NOMO-1 treated with dmso at 0.1 percent for 144 hours (cell line): ENCODE measurements around the gene KIF19.

ENCODE experiments used
- DNase-seq: peaks from one replicate; lab custom pipeline; 2025; ENCODE audit not compliant: unreplicated experiment; lab: John Stamatoyannopoulos, UW

KIF19 gene

DNA sequence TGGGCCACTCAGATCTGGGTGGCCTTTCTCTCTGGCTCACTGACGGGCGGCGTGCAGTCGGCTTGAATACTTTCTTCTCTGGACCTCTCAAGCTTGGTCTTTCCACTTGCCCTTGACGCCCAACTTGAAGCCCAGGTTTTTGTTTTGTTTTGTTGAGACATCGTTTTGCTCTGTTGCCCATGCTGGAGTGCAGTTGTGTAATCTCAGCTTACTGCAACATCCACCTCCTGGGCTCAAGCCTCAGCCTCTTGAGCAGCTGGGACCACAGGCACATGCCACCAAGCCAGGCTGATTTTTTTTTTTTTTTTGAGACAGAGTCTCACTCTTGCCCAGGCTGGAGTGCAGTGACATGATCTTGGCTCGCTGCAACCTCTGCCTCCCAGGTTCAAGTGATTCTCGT is 22.7 kb upstream of the KIF19 start:
- DNase-seq: peak; percentile 45

DNA sequence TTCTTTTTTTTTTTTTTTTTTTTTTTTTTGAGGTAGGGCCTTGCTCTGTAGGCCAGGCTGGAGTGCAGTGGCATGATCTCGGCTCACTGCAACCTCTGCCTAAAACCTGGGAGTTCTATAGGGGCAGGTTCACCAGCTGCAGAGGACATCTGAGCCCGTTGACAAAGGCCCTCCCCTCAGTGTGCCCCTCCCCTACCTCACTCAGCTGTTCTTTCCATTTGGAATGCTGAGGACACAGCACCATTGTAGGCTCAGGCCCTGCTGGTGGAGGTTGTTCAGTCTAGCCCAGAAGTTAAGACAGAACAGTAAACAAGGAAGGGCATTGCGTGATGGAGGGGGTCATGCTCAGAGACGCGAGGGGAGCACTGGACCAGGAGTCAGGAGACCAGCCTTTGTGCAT is 21.8 kb upstream of the KIF19 start:
- DNase-seq: no peak

DNA sequence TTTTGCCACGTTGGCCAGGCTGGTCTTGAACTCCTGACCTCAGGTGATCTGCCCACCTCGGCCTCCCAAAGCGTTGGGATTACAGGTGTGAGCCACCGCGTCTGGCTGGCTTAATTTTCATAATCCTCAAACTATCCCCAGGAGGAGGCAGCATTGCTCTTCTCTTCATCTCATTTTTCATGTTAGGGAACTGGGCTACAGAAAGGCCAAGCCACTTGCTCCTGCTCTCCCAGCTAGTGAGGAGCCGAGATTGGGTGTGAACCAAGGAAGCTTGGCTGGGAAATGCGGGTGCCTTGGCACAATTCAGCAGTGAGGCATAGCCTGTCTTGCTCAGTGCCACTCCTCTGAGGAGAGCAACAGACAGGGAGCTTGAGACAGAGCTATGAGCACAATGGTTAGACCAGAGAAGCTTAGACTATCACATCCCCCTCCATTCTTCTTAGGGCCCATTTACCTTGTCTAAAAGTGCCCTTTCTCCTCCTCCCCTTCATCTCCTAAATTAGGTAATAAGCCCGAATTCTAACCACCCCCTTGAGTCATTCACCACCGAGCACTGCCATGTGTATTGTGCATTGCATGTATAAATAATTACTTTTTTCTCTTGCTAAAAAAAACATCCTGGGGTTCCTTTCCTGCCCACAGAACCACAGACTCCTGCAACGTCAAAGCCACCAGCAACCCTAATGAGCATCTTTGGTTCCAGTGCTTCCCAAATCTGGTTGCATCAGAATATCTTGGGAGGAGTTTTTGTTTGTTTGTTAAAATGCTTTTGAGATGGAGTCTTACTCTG is 20.0 kb upstream of the KIF19 start:
- DNase-seq: peak; percentile 67

DNA sequence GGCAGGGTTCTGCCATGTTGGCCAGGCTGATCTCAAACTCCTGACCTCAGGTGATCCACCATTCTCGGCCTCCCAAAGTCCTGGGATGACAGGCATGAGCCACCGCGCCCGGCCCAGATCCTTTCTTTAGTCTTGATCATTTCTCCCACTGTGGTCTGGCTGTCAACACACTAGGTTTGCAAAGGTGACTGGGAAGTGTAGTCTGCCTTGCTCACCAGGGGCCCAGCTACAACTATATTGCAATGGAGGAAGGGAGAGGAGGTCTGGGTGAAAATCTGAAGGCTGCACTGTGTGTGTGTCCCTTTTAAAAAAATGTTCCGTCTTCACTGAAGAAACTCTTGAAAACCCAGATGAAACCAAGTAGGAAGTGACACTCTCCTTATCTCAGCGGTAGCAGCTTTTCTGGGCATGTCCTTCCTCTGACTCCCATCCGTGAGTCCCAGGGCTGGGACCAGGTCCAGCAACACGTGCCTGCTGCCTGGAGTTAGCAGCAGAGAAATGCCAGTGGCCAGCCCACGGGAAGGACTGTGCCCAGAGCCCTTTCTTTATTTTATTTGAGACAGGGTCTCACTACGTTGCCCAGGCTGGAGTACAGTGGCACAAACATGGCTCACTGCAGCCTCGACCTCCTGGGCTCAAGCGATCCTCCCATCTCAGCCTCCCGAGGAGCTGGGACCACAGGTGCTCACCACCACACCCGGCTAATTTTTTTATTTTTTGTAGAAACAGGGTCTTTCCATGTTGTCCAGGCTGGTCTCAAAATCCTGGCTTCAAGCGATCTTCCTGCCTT is 17.8 kb upstream of the KIF19 start:
- no peak for DNase-seq

DNA sequence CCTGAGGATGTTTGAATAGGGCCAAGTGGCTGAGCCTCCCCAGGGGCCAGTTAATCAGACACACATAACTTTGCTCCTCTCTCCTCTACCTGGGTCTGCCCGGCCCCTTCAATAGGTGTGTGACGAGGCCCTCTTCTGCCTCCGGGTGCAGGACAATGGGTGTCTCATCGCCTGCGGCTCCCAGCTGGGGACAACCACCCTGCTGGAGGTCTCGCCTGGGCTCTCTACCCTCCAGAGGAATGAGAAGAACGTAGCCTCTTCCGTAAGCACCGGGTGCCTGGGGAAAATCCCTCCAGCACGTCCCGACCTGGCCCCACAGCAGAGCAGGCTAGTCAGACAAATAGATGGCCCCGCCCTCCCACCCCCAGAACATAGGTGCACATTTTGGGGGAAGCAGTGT is 16.1 kb upstream of the KIF19 start:
- DNase-seq: no peak

DNA sequence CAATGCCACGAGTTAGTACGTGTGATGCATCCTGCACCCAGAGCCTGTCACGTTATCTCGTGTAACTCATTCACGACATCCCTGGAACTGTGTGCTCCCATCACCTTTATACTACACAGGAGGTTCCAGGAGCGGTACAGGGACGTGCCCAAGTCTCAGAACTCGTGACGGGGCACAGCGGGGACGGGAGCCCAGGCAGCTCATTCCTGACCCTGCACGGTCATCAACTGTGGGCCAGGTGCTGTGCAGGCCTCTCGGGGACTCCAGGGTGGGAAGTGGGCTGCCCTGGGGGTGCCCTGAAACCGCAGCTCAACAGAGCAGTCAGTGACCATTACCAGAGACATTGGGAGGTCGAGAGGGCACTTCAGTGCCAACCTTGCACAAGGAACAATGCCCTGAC is 11.1 kb upstream of the KIF19 start:
- DNase-seq: no peak

DNA sequence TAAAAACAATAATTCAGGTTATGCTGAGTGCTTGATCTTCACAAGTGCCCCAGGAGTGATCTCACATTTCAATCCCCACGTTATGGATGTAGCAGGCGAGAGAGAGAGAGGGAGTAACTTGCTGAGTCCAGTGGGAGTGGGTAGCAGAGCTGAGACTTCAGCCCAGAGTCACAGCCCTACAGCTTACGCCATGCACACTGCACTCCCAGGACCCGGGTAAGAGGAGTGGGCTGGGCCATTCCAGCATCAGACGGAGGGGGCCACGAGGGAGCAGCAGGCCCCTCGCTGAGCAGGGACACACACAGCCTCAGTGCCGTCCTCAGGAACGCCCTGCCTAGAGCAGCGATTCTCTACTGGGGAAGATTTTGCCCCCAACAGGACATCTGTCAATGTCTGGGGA is 9.8 kb upstream of the KIF19 start:
- DNase-seq: no peak

DNA sequence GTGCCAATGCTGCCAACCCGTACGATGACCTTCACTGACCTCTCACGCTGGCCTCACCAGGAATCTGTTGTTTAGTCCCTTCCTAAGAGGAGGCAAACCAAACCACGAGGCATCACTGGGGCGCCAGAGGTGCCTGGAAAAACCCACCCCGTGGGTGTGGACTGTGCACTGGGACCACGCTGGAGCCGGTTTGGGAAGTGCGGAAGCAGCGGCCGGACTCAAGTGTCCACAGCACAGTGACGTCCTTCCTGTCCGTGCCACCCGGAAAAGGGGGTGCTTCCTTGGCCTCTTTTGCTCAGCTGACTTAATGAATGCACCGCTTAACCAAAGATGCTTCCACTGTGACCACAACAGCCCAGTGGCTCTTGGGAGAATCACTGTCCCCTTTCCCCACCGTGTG is 9.0 kb upstream of the KIF19 start:
- no peak for DNase-seq

DNA sequence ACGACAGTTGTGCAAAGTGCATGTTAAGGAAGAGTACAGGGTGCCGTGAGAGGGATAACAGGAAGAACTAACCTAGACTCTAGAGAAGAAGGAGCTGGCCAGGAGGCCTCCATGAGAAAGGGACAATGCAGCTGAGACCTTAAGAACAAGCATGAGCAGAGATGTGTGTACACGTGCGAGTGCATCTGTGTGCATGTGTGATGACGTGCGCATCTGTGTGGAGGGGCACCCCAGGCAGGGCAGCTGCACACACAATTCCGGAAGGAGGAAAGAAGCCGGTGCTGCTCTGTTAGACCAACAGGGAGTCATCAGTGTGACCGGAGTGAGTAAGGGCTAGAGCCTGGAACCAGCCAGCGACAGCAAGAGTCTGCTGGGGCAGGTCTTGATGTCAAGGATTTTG is 7.6 kb upstream of the KIF19 start:
- no peak for DNase-seq

DNA sequence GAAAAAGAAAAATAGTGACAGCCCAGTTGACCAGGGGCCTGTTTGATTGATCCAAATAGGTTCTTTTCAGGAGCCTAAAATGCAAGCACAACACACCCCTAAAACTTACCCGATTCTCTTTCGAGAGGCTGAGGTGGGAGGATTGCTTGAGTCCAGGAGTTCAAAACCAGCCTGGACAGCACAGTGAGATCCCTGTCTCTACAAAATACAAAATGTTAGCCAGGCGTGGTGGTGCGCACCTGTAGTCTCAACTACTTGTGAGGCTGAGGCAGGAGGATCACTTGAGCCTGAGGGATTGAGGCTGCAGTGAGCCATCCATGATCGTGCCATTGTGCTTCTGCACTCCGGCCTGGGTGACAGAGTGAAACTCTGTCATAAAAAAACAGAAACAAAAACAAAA is 1.5 kb upstream of the KIF19 start:
- DNase-seq: no peak

DNA sequence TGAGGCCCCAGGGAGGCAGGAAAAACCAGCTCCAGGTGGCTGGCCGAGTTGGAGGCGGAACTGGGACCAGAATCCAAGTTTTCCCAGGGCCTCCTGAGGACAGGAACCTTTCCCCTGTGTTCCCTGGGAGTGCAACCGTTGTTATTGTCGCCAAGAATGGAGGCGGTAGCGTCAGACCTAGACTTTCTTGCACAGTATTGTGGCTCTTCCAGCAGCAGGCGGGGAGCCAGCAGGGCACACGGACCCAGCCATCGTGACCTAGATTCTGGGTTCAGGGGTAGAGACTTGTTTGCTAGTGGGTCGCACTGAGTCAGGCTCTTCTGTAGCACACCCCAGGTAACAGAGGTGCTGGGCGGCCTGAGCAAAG is 667 bp upstream of the KIF19 start:
- no peak for DNase-seq

DNA sequence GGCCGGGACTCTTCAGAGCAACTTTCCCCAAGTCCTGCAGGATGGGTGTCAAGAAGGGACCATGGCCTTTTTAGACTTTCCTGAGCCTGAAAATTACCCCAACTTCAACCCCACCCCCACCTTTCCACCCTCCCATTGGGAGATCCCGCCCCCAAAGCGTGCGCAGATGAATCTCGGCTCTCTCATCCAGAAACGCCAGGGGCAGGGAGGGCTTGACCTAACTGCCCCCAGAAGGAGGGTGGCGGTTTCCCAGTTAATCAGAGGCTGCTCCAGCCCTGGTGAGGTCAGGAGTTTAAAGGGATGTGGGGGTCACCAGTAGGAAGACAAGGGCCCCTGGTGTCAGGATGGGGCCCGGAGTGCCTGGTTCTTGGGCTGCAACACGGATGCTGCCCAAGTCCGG is 480 bp downstream of the KIF19 start:
- no peak for DNase-seq

DNA sequence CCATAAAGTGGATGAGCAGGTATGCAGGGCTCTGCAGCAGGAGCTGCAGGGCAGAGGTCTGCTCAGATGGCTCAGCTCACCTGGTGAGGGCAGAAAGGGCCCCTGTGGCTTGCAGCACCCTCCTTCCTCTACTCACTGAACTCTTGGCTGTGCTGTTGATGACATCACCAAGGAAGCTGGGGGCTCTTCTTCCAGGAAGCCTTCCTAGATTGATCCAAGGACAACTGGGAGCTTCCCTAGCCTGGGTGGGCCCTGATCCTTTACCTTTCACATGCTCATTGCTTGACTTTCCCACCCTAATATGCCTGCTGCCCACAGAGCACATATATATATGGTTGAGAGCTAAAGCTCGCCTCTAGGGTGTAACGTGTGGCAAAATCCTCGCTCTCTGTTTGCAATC is 2.5 kb downstream of the KIF19 start:
- no peak for DNase-seq

DNA sequence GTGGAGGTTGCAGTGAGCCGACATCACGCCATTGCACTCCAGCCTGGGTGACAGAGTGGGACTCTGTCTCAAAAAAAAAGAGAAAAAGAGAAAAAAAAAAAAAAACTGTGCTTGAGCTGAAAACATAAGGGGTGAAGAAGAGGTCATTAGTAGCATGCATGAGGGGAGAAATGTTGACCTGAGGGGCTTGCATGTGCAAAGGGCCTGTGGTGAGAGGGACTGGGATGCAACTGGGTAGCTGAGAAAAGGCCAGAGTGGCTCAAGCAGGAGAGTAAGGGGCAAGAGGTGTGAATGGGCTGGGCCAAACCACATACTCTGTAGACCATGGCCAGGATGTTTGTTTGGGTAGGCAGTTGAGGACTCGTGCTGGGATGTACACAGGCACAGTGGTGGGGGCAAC is 3.4 kb downstream of the KIF19 start:
- DNase-seq: no peak

DNA sequence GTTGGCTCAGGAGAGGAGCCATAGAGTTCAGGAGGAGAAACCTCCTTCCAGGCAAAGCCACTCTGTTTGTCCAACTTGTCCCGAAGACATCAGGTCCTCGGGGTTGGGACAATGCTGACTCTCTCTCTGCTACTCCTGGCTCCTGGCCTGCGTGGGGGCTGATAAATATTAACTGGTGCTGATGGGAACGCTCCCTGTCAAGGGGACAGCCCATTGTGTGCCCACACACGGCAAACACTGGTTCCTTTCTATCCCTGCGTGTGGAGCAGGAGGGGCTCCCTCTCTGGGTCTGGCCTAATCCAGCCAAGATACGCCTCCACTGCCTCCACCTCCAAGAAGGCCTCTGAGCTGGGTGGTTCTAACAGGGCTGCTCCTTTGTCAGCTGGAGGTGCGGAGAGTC is 4.4 kb downstream of the KIF19 start:
- no peak for DNase-seq

DNA sequence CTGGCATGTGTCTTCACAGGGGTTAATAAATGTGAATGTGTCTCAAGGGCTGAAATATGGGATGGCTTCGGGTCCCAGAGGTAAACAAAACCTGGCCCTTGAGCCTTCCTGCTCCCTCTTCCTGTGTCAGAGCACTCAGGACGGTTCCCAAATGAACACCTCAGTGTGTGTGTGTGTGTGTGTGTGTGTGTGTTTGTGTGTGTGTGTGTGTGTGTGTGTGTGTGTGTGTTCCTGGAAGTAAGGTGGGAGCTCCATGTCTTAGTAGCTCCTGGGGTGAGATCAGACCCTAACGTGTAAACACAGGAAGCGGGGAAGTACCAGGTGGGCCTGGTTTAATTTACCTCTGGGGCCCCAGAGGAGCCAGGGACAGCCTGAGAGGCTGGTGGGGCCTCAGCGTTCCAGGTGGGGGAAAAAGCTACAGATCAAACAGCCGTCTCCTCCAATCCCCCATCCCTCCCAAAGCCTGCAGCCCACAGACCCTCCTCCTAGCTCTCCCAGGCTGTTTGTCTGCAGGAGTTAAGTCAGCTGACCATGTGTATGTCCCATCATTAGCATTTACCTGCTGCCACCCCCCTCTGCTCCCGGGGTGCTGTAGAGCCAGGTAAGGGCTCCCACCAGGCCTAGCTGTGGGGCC is 6.1 kb downstream of the KIF19 start:
- no peak for DNase-seq

DNA sequence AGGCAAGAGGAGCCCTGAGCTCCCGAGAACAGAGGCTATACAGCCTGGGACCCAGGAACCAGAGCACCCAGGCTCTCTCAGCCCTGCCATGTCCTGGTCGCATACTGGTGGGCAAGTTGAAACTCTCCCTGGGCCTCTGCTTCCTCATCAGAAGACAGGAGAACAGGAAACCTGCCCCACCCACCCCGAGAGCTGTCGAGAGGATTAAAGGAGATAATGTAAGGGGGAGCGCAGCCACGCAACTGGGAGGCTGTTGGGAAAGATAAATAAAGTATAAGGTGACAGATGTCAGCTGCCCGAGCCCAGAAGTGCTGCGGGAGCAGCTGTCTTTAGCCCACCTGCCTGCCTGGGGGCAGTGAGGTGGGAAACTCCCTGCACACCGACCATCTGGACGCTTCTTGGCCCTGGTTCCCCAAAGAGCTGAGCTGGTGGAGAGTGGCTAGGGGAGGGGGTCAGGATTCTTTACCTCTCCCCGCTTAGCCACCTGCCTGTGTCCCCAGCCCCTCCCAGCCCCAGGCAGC is 6.8 kb downstream of the KIF19 start:
- no peak for DNase-seq

DNA sequence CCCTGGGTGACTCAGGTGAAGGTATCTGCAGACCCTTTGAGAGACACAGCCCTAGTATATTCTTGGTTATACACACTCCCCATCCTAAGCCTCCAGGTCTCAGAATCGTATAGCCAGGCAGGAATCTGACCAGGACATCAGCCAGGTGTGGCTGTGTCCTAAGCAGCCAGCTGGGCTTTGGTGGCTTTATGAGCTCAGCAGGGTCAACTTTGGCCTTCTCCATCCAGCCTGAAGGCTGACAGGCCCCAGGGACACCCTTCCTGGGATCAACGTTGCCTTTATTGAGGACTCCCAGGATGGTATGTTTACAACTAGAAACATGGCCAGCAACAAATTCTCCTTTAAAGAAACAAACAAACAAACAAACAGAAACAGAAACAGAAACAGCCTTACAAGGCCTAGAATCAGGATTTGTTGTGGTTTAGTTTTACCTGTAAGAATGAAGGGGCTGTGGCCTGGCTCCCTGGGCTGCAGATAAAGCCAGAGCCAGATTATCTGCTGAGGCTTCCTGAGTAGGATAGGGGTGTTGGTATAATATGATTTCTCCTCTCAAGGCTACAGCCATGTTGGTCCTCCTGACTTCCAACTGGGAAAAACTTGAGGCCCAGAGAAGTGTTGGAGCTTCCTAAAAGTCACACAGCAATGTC is 8.5 kb downstream of the KIF19 start:
- DNase-seq: no peak

DNA sequence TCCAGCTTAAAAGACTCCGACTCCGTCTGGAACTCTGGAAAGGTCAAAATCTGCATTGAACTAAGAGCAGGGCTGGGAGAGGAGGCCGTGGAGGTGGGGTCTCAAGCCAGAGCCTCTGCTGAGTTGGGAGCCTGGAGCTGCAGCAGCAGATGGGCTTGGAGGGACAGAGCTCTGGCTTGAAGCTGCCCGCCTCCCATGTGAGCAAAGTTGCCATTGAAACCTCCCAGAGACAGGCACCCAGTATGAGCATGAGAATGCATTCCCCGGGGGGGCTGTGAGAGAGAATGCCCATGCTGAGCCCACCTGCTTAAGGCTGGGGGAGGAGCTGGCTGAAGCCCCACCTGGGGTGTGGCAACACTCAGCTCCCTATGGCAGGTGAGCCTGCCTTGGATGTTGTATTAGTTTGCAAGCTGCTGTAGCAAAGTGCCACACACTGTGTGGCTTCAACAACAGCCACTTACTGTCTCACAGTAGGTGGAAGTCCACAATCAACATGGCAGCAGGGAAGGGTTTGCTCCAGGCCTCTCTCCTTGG is 9.6 kb downstream of the KIF19 start:
- no peak for DNase-seq

DNA sequence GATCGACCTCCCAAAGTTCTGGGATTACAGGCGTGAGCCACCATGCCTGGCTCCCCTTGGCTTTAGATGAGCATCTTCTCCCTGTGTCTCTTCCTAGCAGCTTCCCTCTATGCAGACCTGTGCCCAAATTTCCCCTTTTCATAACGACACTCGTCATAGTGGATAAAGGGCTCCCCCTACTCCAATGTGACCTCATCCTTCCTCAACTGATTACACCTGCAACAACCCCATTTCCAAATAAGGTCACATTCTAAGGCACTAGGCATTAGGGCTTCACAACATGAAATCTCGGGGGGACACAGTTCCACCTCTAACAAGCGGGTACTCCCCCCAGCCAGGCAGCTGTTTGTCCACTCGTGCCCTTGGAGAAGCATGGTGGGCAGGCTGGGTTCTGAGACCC is 10.3 kb downstream of the KIF19 start:
- no peak for DNase-seq

DNA sequence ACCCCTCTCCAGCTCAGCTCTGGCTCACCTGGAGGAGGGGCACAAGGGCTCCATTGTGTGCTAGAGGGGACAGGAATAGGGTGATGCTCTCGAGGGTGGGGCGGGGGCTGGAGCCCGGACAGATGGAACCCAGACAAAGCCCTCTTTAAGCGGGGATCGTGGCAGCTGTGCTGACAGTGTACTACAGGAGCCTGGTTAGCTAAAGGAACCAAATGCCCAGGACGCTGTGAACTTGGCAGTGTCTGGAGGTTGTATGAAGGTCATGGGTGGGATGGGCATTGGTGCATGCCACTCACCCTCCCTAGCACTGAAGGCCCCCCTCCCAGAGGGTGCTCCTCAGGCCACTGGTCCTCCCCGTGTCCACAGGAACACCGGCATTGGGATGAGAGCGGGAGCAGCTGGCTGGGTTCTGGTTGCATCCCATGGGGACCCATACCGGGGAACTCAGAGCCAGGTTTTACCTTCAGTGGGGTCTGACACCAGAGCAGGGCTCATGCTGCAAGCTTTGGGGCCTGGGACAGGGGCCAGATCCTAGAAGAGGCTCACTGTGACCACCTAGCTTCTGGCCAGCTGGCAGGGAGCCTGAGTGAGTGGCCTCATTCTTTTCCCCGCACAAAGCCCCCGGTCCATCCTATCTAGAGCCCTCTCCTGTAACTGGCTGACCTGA is 11.9 kb downstream of the KIF19 start:
- no peak for DNase-seq
